ENCODE results near the gene HSP90B1. TPM values are rescaled to one million over a fixed set of nuclear protein-coding genes. Genes with fewer than 3 reads are reported as not detected.

The HSP90B1 gene
- total RNA-seq, 2 donors from 2014 or later = 403 to 522 TPM

DNA sequence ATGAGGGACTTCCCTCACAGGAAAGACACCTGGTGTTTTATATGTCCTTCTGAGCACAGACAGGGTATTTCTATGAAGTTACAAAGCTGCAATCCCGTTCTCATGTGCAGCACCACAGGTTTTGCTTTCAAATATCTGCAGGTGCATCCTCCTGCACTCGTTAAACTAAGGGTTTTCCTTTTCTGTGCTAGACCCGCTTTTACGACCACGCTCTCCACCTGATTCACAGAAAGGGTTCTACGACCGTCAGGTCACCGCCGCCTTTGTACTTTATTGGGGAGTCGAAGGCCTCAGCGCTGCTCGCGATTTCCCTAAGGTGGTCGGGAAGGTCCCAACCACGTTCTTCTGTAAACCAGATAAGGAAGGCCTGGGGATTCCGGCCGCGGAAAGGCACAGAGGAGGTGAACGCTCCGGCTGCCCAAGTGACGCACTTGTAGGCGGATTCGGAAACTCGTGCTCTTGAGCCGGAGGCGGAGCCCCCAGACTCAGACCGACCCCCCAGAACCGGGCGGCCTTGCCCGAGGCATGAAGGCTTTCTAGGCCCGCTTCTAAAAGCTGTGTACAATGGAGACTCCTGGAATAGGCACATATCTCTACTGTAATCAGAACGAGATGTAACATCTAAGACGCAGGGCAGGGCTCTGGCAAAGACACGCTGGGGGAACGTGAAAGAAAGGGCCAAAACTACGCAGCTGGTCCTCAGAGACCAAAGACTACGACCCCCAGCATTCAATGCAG lies 995 bp upstream of the HSP90B1 start:
- H3K9me3 ChIP-seq = no peaks in the 10 kb centered on the region
- peaks cover 4% of the 10 kb centered on the region for H3K36me3 ChIP-seq
- H3K4me1 ChIP-seq (ENCODE audit: control insufficient read depth in 1 of 2, low read depth in 2 of 2) = peaks cover 19 to 40% of the 10 kb centered on the region in 2 donors
- no peaks in the 10 kb centered on the region for H3K27me3 ChIP-seq (replicated peaks; ENCODE audit: insufficient read depth)
- ATAC-seq (ENCODE audit: insufficient number of reproducible peaks, low FRiP score, low read depth) = peak; percentile 93
- peak overlapping the region; percentile 92 to 97 for H3K27ac ChIP-seq
- TF ChIP-seq, protein P1, sequence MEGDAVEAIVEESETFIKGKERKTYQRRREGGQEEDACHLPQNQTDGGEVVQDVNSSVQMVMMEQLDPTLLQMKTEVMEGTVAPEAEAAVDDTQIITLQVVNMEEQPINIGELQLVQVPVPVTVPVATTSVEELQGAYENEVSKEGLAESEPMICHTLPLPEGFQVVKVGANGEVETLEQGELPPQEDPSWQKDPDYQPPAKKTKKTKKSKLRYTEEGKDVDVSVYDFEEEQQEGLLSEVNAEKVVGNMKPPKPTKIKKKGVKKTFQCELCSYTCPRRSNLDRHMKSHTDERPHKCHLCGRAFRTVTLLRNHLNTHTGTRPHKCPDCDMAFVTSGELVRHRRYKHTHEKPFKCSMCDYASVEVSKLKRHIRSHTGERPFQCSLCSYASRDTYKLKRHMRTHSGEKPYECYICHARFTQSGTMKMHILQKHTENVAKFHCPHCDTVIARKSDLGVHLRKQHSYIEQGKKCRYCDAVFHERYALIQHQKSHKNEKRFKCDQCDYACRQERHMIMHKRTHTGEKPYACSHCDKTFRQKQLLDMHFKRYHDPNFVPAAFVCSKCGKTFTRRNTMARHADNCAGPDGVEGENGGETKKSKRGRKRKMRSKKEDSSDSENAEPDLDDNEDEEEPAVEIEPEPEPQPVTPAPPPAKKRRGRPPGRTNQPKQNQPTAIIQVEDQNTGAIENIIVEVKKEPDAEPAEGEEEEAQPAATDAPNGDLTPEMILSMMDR (IDR thresholded peaks at IDR 0.05) = no peak
- DNase-seq (ENCODE audit: low spot score) = peak; percentile 78
- H3K4me3 ChIP-seq = peak overlapping the region; percentile 94

DNA sequence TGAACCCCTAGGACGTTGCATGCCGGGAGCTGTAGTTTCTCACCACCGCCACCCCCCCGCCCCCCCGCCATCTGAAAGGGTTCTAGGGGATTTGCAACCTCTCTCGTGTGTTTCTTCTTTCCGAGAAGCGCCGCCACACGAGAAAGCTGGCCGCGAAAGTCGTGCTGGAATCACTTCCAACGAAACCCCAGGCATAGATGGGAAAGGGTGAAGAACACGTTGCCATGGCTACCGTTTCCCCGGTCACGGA lies 501 bp upstream of the HSP90B1 start:
- Histone ChIP-seq H3K36me3 (peaks cover 6% of the 10 kb centered on the region), H3K4me1 (ENCODE audit: control insufficient read depth in 1 of 2, low read depth in 2 of 2) (peaks cover 19 to 45% of the 10 kb centered on the region in 2 donors), H3K27me3 (replicated peaks; ENCODE audit: insufficient read depth) (no peaks in the 10 kb centered on the region), H3K27ac (peak overlapping the region; percentile 92 to 97), H3K4me3 (peak overlapping the region; percentile 94), H3K9me3 (no peaks in the 10 kb centered on the region)
- no peak for DNase-seq (ENCODE audit: low spot score)
- no peak for ATAC-seq (ENCODE audit: insufficient number of reproducible peaks, low FRiP score, low read depth)
- TF ChIP-seq, protein P1 (IDR thresholded peaks at IDR 0.05) = no peak

DNA sequence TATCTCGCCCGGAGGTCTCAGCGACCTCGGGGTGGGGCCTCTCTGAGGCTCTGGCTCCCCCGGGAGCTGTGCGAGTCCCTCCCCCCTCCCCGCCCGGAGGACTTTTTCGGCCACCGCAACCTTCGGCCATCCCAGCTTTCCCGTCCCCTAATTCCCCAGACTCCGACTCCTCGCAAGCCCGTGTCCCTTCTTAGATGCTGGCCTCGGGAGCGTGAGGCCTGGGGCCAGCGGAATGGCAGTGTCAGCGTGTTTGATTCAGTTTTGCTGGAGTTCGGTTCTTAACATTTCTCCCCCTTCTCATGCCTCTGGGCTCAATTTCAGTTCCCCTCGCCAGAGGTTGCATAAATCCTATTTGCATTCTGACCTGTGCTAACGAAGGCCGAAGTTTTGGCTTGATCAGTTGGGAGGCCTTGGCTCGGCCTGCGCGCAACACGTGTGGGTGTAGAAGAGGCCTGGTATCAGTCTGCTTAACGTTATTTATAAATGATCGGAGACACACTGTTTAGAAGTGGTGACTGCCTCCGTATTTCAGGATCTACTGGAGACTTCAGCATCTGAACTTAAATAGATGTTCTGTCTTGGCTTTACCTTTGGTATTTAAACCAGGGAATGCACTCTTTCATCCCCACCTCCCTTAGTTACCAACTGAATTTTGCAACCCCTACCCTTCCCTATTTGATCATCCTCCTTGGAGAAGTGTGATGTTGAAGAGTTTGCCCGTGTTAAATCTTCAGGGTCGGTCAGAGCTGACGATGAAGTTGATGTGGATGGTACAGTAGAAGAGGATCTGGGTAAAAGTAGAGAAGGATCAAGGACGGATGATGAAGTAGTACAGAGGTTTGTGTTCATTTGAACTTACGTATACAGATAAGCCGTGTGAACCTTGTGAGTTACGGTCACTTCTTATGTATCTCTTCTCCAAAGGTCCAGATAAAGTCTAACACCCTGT lies 851 bp downstream of the HSP90B1 start:
- H3K4me3 ChIP-seq = peak overlapping the region; percentile 94
- H3K4me1 ChIP-seq (ENCODE audit: control insufficient read depth in 1 of 2, low read depth in 2 of 2) = peaks cover 24 to 58% of the 10 kb centered on the region in 2 donors
- TF ChIP-seq, protein P1 (IDR thresholded peaks at IDR 0.05) = no peak
- H3K27ac ChIP-seq = peak overlapping the region; percentile 86 to 89
- no peak for ATAC-seq (ENCODE audit: insufficient number of reproducible peaks, low FRiP score, low read depth)
- H3K36me3 ChIP-seq = peaks cover 6% of the 10 kb centered on the region
- H3K27me3 ChIP-seq (replicated peaks; ENCODE audit: insufficient read depth) = no peaks in the 10 kb centered on the region
- no peaks in the 10 kb centered on the region for H3K9me3 ChIP-seq
- DNase-seq (ENCODE audit: low spot score) = no peak

GRCh38 chr12:103933237-103933636 lies 3.0 kb downstream of the HSP90B1 start:
- TF ChIP-seq, protein P1 (IDR thresholded peaks at IDR 0.05) = no peak
- H3K4me1 ChIP-seq (ENCODE audit: control insufficient read depth in 1 of 2, low read depth in 2 of 2) = peaks cover 28 to 68% of the 10 kb centered on the region in 2 donors
- no peak overlapping the region for H3K27ac ChIP-seq
- H3K27me3 ChIP-seq (replicated peaks; ENCODE audit: insufficient read depth) = no peaks in the 10 kb centered on the region
- H3K9me3 ChIP-seq = no peaks in the 10 kb centered on the region
- peak overlapping the region; percentile 94 for H3K4me3 ChIP-seq
- ATAC-seq (ENCODE audit: insufficient number of reproducible peaks, low FRiP score, low read depth) (no peak), DNase-seq (ENCODE audit: low spot score) (no peak)
- H3K36me3 ChIP-seq = peaks cover 20% of the 10 kb centered on the region

DNA sequence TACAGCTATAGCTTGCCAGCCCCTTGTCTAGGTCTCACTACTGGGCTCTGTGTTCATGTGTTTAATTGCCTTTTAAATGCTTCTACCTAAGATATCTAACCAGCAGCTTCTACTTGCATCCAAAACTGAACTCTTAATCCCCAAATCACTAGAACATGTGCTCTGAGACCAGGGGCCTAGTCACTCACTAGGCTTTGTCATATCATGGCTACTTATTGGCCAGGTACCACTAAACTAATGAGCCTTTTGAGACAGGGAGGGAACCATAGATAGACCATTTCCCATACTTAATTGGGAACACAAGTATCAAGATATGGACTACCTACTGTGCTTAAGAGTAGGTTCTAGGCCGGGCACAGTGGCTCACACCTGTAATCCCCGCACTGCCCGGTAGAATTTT lies 6.5 kb downstream of the HSP90B1 start:
- Histone ChIP-seq H3K27me3 (replicated peaks; ENCODE audit: insufficient read depth) (no peaks in the 10 kb centered on the region), H3K36me3 (peaks cover 51% of the 10 kb centered on the region), H3K4me3 (no peak overlapping the region), H3K4me1 (ENCODE audit: control insufficient read depth in 1 of 2, low read depth in 2 of 2) (peaks cover 24 to 55% of the 10 kb centered on the region in 2 donors), H3K27ac (no peak overlapping the region), H3K9me3 (no peaks in the 10 kb centered on the region)
- TF ChIP-seq, protein P1 (IDR thresholded peaks at IDR 0.05) = no peak
- DNase-seq (ENCODE audit: low spot score) (no peak), ATAC-seq (ENCODE audit: insufficient number of reproducible peaks, low FRiP score, low read depth) (no peak)
